NCI-H460 (cell line): ENCODE results near the gene GARIN3. TPM values are rescaled to one million over a fixed set of nuclear protein-coding genes. Genes with fewer than 3 reads are reported as not detected.
"Not testable (repeated sequence)": the region's sequence is repeated elsewhere in the genome, so short reads cannot be mapped to it uniquely, and the experiment has no call there.

ENCODE experiments used
- DNase-seq: peaks from one replicate; pipeline ENCODE4 v3.0.0-alpha.2; 2016; ENCODE audit warnings: low read depth; ENCODE audit errors: extremely low read depth
- total RNA-seq: library from RNA; depleted of rRNA; stranded (reverse); fragments of >200 nt; shearing (Covaris generic); gene quantifications from 2 replicates; pipeline ENCODE4 v1.2.3, GENCODE V29; 2014

The GARIN3 gene
- total RNA-seq, 1 experiment from 2014 or later = not detected

GRCh38 chr5:157186309-157187045 lies 20.4 kb upstream of the GARIN3 start:
- DNase-seq = no peak

- DNase-seq = not testable (repeated sequence)
Measured at GRCh38 chr5:157185122-157185521, 19.1 kb upstream of the GARIN3 start.

- no peak for DNase-seq
Measured at GRCh38 chr5:157184117-157184670, 18.1 kb upstream of the GARIN3 start.

GRCh38 chr5:157182143-157182757 lies 16.2 kb upstream of the GARIN3 start:
- DNase-seq = no peak

- no peak for DNase-seq
Measured at GRCh38 chr5:157180374-157181264, 14.6 kb upstream of the GARIN3 start, which contains the start of gene ITK. Gene ITK (plus strand): TSS chr5:157180840. CDS start chr5:157180978, 138 bp downstream.

GRCh38 chr5:157178966-157179365 lies 12.9 kb upstream of the GARIN3 start:
- DNase-seq = no peak

- no peak for DNase-seq
Measured at GRCh38 chr5:157177953-157178352, 11.9 kb upstream of the GARIN3 start.

GRCh38 chr5:157175071-157175612 lies 9.1 kb upstream of the GARIN3 start:
- no peak for DNase-seq

- no peak for DNase-seq
Measured at GRCh38 chr5:157172403-157172802, 6.3 kb upstream of the GARIN3 start.

GRCh38 chr5:157168286-157168685 lies 2.2 kb upstream of the GARIN3 start:
- no peak for DNase-seq

GRCh38 chr5:157167214-157167621 lies 1.2 kb upstream of the GARIN3 start:
- no peak for DNase-seq

GRCh38 chr5:157165668-157166067 lies 396 bp downstream of the GARIN3 start:
- DNase-seq = no peak

- DNase-seq = no peak
Measured at GRCh38 chr5:157165261-157165660, 803 bp downstream of the GARIN3 start.

- no peak for DNase-seq
Measured at GRCh38 chr5:157164521-157164920, 1.5 kb downstream of the GARIN3 start.

GRCh38 chr5:157162919-157163510 lies 3.0 kb downstream of the GARIN3 start:
- DNase-seq = no peak

GRCh38 chr5:157161996-157162395 lies 4.1 kb downstream of the GARIN3 start:
- DNase-seq = no peak

- no peak for DNase-seq
Measured at GRCh38 chr5:157160001-157160400, 6.1 kb downstream of the GARIN3 start.

- no peak for DNase-seq
Measured at GRCh38 chr5:157159209-157159751, 6.8 kb downstream of the GARIN3 start.

GRCh38 chr5:157157293-157157891 lies 8.7 kb downstream of the GARIN3 start:
- no peak for DNase-seq

GRCh38 chr5:157155297-157155696 lies 10.8 kb downstream of the GARIN3 start:
- no peak for DNase-seq
